GM21526 (cell line): ENCODE data around the gene TBC1D10B.

Experiments
- ATAC-seq: cut with Tn5 transposase; IDR thresholded peaks from one replicate; pipeline ENCODE4 v1.9.1; 2021; ENCODE audit warnings: moderate library complexity; ENCODE audit not compliant: unreplicated experiment, low FRiP score

Gene TBC1D10B

GRCh38 chr16:30370456-30371247, at the start of gene TBC1D10B:
Gene TBC1D10B (minus strand): TSS chr16:30370494. CDS start chr16:30370183, 311 bp downstream.
- peak; percentile 70 for ATAC-seq

DNA sequence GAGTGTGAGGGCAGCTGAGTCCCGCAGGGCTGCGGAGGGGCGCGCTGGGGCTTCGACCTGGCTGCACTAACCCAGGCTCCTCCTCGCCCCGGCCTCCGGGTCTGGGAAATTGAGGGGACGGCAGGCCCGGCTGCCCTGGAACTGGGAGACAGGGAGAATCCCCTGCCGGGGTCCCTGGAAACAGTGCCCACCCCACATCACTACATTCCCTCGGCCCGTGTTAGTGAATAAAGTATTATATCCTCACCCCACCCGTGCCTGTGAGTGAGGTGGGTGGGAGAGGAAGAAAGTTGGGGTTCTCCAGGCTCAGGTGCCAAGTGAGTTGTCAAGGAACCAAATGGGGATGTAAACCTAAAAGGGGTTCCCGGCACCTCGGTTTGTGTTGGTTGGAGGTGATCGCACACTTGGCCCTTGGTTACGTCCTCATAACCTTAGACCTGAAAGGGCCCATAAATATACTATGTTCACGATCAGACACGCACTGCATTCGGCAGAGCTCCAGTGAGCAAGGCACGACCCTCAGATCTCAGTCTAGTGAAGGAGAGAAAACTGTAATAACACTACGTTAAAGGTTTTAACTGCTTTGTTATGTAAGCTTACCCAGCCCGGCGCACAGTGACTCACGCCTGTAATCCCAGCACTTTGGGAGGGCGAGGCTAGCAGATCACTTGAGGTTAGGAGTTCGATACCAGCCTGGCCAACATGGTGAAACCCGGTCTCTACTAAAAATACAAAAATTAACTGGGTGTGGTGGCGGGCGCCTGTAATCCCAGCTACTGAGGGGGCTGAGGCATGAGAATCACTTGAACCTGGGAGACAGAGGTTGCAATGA, 48.3 kb upstream of the TBC1D10B start:
- peak; percentile 8 for ATAC-seq

DNA sequence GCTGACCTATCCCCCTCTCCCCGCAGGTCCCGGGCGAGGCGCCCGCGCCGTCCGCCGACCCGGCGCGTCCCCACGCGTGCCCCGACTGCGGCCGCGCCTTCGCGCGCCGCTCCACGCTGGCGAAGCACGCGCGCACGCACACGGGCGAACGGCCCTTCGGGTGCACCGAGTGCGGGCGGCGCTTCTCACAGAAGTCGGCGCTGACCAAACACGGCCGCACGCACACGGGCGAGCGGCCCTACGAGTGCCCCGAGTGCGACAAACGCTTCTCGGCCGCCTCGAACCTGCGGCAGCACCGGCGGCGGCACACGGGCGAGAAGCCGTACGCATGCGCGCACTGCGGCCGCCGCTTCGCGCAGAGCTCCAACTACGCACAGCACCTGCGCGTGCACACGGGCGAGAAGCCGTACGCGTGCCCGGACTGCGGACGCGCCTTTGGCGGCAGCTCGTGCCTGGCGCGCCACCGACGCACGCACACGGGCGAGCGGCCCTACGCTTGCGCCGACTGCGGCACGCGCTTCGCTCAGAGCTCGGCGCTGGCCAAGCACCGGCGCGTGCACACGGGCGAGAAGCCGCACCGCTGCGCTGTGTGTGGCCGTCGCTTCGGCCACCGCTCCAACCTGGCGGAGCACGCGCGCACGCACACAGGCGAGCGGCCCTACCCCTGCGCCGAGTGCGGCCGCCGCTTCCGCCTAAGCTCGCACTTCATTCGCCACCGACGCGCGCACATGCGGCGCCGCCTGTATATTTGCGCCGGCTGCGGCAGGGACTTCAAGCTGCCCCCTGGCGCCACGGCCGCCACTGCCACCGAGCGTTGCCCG, 47.4 kb upstream of the TBC1D10B start:
- peak; percentile 71 for ATAC-seq

- peak; percentile 2 for ATAC-seq
Measured at GRCh38 chr16:30416624-30417528, 46.6 kb upstream of the TBC1D10B start.

GRCh38 chr16:30416047-30416603, 45.8 kb upstream of the TBC1D10B start:
- ATAC-seq = no peak

- no peak for ATAC-seq
Measured at GRCh38 chr16:30414159-30414558, 43.9 kb upstream of the TBC1D10B start.

GRCh38 chr16:30413112-30413806, 43.0 kb upstream of the TBC1D10B start:
- ATAC-seq = no peak

- peak; percentile 47 for ATAC-seq
Measured at GRCh38 chr16:30409125-30410060, 39.1 kb upstream of the TBC1D10B start.

- no peak for ATAC-seq
Measured at GRCh38 chr16:30407804-30408534, 37.7 kb upstream of the TBC1D10B start.

GRCh38 chr16:30407102-30407803, 37.0 kb upstream of the TBC1D10B start, which contains the start of gene ZNF771:
Gene ZNF771 (plus strand): TSS chr16:30407606. CDS start chr16:30408054, 448 bp downstream.
- peak; percentile 59 for ATAC-seq

- no peak for ATAC-seq
Measured at GRCh38 chr16:30406795-30407101, 36.5 kb upstream of the TBC1D10B start.

DNA sequence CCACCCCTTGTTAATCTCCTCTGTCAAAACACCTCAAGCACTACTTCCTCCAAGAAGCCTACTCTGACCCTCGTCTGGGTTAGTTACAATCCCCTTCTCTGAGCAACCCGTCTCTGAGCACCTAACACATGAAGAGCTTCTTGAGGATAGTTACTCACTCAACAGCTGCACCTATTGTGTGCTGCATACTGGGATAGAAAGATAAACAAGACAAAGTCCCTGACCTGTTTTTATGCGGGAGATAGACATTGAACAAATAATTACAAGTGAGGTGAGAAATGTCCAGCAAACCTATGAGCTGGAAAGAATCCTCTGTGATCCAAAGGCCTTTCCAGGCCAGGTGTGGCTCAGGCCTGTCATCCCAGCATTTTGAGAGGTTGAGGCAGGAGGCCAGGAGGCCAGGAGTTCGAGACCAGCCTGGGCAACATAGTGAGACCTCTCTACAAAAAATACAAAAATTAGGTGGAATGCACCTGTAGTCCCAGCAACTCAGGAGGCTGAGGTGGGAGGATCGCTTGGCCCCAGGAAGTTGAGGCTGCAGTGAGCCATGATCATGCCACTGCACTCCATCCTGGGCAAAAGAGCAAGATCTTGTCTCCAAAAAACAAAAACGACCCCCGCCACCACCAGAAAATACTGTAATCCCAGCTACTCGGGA, 31.6 kb upstream of the TBC1D10B start:
- no peak for ATAC-seq

GRCh38 chr16:30399435-30400186, 29.3 kb upstream of the TBC1D10B start:
- no peak for ATAC-seq

GRCh38 chr16:30398661-30399434, 28.6 kb upstream of the TBC1D10B start:
- no peak for ATAC-seq
